A549 (cell line): ENCODE results near the gene FSCN2.

Source experiments
- BCL3 ChIP-seq: fragments of >200 bp; sonication (Bioruptor Twin); formaldehyde crosslinking; IDR thresholded peaks from 3 replicates; pipeline ENCODE4 v1.6.1; 2016
- CEBPB ChIP-seq, 2 experiments: fragments of >200 bp in 1 of 2; sonication (Bioruptor Twin) in 1 of 2; formaldehyde crosslinking in 1 of 2; IDR thresholded peaks; 2 replicates each; pipeline ENCODE4 v1.6.1; 2012 to 2016
- GATA3 ChIP-seq: IDR thresholded peaks from 2 replicates; pipeline ENCODE4 v1.6.1; 2012; ENCODE audit warnings: borderline replicate concordance
- REST ChIP-seq: fragments of 200-600 bp; sonication (generic); IDR thresholded peaks from 2 replicates; pipeline ENCODE4 v1.6.1; 2016; ENCODE audit warnings: antibody characterized with exemption, mild to moderate bottlenecking, moderate library complexity
- USF2 ChIP-seq: fragments of 450-650 bp; IDR thresholded peaks from 2 replicates; pipeline ENCODE4 v1.6.1; 2014; ENCODE audit warnings: antibody characterized with exemption
- TF ChIP-seq, protein P1 (sequence below): fragments of >200 bp; sonication (Bioruptor Twin); formaldehyde crosslinking; IDR thresholded peaks from 3 replicates; pipeline ENCODE4 v1.5.1; 2016
- TF ChIP-seq, protein P2 (sequence below): IDR thresholded peaks from 2 replicates; pipeline ENCODE4 v1.6.1; 2012

- TF ChIP-seq, protein P1, sequence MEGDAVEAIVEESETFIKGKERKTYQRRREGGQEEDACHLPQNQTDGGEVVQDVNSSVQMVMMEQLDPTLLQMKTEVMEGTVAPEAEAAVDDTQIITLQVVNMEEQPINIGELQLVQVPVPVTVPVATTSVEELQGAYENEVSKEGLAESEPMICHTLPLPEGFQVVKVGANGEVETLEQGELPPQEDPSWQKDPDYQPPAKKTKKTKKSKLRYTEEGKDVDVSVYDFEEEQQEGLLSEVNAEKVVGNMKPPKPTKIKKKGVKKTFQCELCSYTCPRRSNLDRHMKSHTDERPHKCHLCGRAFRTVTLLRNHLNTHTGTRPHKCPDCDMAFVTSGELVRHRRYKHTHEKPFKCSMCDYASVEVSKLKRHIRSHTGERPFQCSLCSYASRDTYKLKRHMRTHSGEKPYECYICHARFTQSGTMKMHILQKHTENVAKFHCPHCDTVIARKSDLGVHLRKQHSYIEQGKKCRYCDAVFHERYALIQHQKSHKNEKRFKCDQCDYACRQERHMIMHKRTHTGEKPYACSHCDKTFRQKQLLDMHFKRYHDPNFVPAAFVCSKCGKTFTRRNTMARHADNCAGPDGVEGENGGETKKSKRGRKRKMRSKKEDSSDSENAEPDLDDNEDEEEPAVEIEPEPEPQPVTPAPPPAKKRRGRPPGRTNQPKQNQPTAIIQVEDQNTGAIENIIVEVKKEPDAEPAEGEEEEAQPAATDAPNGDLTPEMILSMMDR, result no peak
- TF ChIP-seq, protein P2, sequence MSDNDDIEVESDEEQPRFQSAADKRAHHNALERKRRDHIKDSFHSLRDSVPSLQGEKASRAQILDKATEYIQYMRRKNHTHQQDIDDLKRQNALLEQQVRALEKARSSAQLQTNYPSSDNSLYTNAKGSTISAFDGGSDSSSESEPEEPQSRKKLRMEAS, result no peak
- TF ChIP-seq REST, result no peak
- no peak for TF ChIP-seq USF2
- TF ChIP-seq GATA3, result no peak
- no peak for TF ChIP-seq CEBPB (IDR thresholded peaks at IDR 0.05)
- TF ChIP-seq BCL3, result no peak
Observed at GRCh38 chr17:81567191-81567590, 39.0 kb downstream of the FSCN2 start.
